ENCODE results near the gene NKAPD1.
"Not testable (repeated sequence)": the region's sequence is repeated elsewhere in the genome, so short reads cannot be mapped to it uniquely, and the experiment has no call there.

The NKAPD1 gene

DNA sequence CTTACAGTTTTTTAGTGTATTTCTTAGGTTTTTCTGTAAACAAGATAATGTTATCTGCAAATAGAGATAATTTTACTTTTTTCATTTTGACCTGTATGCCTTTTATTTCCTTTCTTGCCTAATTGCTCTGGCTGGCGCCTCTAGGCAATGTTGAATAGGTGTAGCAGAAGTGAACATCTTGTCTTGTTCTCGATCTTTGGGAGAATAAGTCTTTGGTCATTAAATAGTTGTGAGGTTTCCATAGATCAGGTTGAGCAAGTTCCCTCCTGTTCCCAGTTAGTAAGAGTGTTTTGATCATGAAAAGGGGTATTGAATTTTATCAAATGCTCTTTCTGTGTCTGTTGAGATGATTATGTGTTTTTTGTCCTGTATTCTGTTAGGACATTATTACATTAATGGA lies 24.3 kb upstream of the NKAPD1 start:
- no peak for TF ChIP-seq JUND (IDR thresholded peaks at IDR 0.05; ENCODE audit: low read depth)
- in situ Hi-C loops (cut with HindIII; ENCODE audit: low pct_unique_long_range_greater_than_20kb, low sequenced_read_pairs): no loop called here

DNA sequence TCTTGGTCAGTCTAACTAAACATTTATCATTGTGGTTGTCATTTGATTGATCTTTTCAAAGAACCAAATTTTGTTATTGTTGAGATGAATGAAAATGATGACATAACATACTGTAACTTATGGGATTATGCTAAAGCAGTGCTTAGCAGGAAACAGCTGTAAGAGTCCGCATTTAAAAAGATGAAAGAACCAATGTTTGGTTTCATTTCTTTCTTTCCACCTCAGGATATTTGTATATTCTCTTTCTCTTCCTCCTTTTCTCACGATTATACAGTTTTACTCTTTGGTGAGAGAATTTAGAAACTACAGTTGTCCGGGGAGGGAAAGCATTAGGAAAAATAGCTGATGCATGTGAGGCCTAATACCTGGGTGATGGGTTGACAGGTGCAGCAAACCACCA lies 23.4 kb upstream of the NKAPD1 start:
- in situ Hi-C loops (cut with HindIII; ENCODE audit: low pct_unique_long_range_greater_than_20kb, low sequenced_read_pairs): no loop called here
- no peak for TF ChIP-seq JUND (IDR thresholded peaks at IDR 0.05; ENCODE audit: low read depth)
- no peak for DNase-seq (ENCODE audit: low read depth in 1 of 2, low spot score in 1 of 2)

More for the DNA sequence above, 24.3 kb upstream of the NKAPD1 start:
- no peak for DNase-seq (ENCODE audit: low read depth in 1 of 2, low spot score in 1 of 2)

DNA sequence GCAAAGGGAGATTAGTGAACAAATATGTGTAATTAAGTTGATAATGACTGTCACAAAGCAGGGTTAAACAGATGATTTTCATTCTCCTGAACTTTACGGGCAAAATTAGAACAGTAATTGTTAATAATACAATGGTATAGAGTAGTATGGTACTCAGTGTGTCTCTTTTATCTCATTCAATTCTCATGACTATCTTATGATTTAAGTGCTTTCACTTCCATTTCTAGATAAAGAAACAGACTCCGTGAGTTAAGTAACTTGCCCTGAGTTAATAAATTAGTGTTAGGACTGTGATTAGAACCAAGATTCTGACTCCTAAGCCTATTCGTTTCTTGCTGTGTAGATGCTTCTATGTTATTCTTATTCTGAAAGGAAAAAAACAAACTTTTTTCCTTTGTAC lies 22.3 kb upstream of the NKAPD1 start:
- no peak for DNase-seq (ENCODE audit: low read depth in 1 of 2, low spot score in 1 of 2)
- in situ Hi-C loops (cut with HindIII; ENCODE audit: low pct_unique_long_range_greater_than_20kb, low sequenced_read_pairs): no loop called here
- TF ChIP-seq JUND (IDR thresholded peaks at IDR 0.05; ENCODE audit: low read depth): no peak

DNA sequence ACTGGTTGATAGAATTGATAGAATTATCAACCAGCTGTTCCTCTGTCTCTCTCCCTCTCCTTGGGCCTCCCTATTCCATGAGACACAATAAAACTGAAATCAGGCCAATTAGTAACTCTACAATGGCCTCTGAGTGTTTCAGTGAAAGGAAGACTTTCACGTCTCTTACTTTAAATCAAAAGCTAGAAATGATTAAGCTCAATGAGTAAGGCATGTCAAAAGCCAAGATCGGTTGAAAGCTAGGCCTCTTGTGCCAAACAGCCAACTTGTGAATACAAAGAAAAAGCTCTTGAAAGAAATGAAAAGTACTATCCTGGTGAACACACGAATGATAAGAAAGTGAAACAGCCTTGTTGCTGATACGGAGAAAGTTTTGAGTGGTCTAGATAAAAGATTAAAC lies 16.9 kb upstream of the NKAPD1 start:
- no peak for TF ChIP-seq JUND (IDR thresholded peaks at IDR 0.05; ENCODE audit: low read depth)
- DNase-seq (ENCODE audit: low read depth in 1 of 2, low spot score in 1 of 2): no peak
- in situ Hi-C loops (cut with HindIII; ENCODE audit: low pct_unique_long_range_greater_than_20kb, low sequenced_read_pairs): no loop called here

DNA sequence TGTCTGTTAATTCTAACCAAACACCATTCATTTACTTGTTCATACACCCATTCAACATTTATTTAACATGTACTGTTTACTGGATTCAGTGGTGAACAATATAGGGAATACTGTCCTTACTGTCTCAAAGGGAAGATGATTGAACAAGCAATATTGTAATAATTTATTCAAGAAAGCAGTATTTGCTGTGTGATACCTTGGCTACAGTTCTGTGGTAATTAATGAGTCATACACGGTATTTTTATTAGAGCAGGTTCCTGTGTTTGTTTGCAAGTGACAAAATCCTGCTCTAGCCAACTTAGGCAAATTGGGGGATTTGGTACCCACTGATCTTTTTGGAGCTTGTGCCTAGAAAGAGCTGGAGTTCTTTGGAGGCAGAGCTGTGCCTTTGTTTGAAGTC lies 16.0 kb upstream of the NKAPD1 start:
- TF ChIP-seq JUND (IDR thresholded peaks at IDR 0.05; ENCODE audit: low read depth): no peak
- no peak for DNase-seq (ENCODE audit: low read depth in 1 of 2, low spot score in 1 of 2)
- in situ Hi-C loops (cut with HindIII; ENCODE audit: low pct_unique_long_range_greater_than_20kb, low sequenced_read_pairs): no loop called here

DNA sequence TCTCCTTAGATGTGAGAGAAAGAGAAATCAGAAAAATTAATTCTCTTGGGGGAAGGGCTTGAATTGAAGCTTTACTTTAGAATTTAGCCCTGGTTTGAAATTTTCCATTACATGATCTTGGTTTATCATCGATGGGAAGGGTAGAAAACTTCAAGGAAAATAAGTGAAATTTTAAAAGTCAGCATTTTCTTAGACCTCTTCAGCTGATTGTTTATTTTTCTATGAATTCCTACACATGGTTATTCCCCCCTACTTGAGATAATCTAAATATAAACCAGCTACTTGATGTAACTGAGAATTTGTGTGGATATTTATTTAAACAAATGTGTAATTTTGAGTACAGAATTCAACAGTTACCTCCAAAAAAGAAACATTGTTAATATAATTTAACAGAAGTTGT lies 11.2 kb upstream of the NKAPD1 start:
- no peak for DNase-seq (ENCODE audit: low read depth in 1 of 2, low spot score in 1 of 2)
- in situ Hi-C loops (cut with HindIII; ENCODE audit: low pct_unique_long_range_greater_than_20kb, low sequenced_read_pairs): no loop called here
- TF ChIP-seq JUND (IDR thresholded peaks at IDR 0.05; ENCODE audit: low read depth): no peak

DNA sequence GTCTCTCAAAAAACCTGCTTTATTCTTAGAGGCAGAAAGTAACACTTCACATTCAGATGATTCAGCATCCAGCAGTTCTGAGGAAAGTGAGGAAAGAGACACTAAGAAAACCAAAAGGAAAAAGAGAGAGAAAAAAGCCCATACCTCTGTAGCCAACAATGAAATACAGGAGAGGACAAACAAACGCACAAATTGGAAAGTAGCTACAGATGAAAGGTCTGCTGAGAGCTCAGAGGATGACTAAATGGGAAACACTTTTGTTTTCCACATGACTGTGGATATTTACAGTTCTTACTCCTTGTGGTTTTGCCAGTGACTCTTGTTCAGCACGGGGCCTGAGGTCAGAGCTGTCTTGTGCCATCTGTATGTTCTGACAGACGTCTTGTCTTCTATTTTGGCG lies 8.6 kb downstream of the NKAPD1 start:
- in situ Hi-C loops (cut with HindIII; ENCODE audit: low pct_unique_long_range_greater_than_20kb, low sequenced_read_pairs): no loop called here
- DNase-seq (ENCODE audit: low read depth in 1 of 2, low spot score in 1 of 2): no peak
- TF ChIP-seq JUND (IDR thresholded peaks at IDR 0.05; ENCODE audit: low read depth): no peak

DNA sequence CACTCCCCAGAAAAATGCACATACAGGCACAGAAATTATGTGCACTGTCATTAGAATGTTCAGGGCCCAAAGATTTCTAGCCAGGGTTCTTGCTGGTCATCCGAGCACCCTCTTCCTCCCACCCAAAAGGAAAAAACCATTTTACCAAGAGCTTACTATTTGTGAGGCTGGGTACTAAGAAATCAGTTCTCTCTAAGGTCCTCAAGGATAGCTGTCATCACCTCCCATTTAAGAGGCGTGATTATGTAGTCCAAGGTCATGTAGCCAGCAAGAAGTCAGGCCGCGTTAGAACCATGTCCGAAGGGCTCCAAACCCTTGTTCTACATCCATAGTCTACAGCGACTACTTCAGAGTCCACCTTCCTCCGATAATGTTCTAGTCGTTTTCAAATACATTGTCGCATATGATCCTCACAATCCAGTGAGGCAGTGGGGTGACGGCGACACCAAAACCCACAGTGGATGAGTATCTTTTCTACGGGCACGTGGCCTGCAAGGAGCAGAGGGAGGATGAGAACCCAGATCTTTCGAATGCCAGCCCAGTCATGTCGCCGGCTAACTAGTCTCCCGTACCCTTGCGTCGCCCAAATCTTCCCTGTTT lies 11.8 kb downstream of the NKAPD1 start:
- DNase-seq (ENCODE audit: low read depth in 1 of 2, low spot score in 1 of 2): peak; percentile 37 to 54
- in situ Hi-C loops (cut with HindIII; ENCODE audit: low pct_unique_long_range_greater_than_20kb, low sequenced_read_pairs): no loop called here
- TF ChIP-seq JUND (IDR thresholded peaks at IDR 0.05; ENCODE audit: low read depth): no peak

DNA sequence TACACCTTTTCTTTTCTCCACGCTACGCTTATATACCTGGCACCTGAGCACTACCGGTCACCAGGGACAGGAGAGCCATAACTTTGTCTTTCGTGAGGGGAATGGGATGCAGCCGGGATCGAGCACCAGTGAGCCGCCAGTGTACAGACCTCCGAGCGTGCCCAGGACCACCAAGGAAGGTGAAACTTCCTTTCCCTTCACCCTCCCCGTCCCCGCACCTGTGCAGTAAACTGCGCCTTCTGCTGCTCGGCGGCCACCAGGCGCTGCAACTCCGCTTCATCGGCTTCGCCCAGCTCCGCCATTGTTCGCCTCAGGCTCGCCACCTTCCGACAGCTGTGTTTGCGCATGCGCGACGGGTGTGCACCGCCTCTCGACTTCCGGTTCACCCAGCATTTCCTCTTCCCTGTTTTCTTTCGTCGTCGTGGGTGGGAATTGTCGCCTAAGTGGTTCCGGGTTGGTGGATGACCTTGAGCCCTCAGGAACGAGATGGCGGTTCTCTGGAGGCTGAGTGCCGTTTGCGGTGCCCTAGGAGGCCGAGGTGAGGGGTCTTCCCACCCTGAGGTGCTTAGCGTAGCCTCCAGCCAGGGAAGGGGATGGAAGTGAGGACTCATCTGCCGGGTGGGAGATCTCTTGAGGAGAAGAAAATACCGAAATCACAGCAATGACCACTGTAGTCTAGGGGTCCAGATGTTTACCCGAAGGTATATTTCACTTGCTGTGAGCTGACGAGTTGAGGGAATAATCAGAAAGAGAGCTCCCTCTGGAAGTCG lies 12.5 kb downstream of the NKAPD1 start, which contains the start of the genes SDHD and TIMM8B:
Gene SDHD (plus strand): TSS at position 452 of the 770 bp plus-strand sequence. CDS start 35 bp downstream, at position 487.
Gene TIMM8B (minus strand): TSS at position 335 of the 770 bp plus-strand sequence. CDS start 33 bp downstream, at position 302.
- in situ Hi-C loops (cut with HindIII; ENCODE audit: low pct_unique_long_range_greater_than_20kb, low sequenced_read_pairs): no loop called here
- no peak for TF ChIP-seq JUND (IDR thresholded peaks at IDR 0.05; ENCODE audit: low read depth)
- DNase-seq (ENCODE audit: low read depth in 1 of 2, low spot score in 1 of 2): peak; percentile 85 to 99

DNA sequence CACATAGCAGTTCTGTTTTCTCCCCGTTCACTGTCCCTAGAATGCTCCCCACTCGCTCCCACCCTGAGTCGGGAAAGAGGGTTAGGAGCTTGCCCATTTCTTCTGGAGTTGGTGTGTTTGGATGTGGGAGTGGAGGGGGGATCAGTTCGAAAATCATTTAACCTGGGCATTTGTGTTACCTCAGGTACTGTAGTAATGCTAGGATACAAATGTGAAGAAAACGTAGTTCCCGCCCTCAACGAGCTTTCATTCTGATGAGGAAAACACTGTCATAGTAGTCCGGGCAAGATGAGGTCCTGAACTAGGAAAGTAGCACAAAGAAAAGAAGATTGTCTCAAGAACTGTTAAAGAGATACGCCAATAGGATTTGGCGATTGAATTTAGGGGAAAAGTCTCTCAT lies 13.1 kb downstream of the NKAPD1 start:
- TF ChIP-seq JUND (IDR thresholded peaks at IDR 0.05; ENCODE audit: low read depth): no peak
- peak in 1 of 2 experiments; percentile 13 for DNase-seq (ENCODE audit: low read depth in 1 of 2, low spot score in 1 of 2)
- in situ Hi-C loops (cut with HindIII; ENCODE audit: low pct_unique_long_range_greater_than_20kb, low sequenced_read_pairs): no loop called here

DNA sequence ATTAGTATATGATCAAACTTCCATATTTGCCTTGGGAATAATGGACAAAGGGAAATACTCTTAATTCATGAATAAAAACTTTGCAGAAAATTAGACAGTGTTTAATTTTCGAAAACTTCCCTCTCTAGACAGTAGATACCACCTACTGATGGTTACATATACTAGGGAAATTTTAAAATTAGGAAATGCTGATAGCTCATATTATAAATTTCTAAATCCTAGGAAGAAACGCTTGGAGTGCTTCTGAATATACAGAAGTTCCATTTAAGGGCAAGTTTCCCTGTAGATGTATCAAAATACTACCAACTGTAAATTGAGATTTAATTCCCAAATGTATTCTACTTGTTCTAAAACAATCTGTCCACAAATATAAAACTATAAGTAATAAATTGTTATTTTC lies 21.2 kb downstream of the NKAPD1 start:
- in situ Hi-C loops (cut with HindIII; ENCODE audit: low pct_unique_long_range_greater_than_20kb, low sequenced_read_pairs); DNase-seq (ENCODE audit: low read depth in 1 of 2, low spot score in 1 of 2): not testable (repeated sequence)

DNA sequence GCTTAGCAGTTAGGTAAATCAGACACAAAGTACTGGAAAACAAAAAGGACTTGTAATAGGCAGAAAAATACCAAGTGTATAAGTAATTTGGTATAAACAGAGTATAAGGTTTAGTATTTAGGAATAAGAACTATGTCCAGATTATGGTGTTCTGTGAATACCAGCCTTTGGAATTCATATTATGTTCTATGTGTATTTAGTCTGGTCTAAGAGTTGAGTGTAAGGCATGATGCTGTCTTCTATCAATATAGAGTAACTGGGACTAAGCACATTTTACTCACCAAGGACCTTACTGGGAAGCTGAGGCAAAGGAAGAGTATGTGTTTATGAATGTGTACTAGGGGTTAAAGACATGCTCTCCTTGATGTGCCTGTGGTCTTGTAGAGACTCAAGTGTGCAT lies 22.1 kb downstream of the NKAPD1 start:
- in situ Hi-C loops (cut with HindIII; ENCODE audit: low pct_unique_long_range_greater_than_20kb, low sequenced_read_pairs): no loop called here
- no peak for DNase-seq (ENCODE audit: low read depth in 1 of 2, low spot score in 1 of 2)
- TF ChIP-seq JUND (IDR thresholded peaks at IDR 0.05; ENCODE audit: low read depth): no peak

DNA sequence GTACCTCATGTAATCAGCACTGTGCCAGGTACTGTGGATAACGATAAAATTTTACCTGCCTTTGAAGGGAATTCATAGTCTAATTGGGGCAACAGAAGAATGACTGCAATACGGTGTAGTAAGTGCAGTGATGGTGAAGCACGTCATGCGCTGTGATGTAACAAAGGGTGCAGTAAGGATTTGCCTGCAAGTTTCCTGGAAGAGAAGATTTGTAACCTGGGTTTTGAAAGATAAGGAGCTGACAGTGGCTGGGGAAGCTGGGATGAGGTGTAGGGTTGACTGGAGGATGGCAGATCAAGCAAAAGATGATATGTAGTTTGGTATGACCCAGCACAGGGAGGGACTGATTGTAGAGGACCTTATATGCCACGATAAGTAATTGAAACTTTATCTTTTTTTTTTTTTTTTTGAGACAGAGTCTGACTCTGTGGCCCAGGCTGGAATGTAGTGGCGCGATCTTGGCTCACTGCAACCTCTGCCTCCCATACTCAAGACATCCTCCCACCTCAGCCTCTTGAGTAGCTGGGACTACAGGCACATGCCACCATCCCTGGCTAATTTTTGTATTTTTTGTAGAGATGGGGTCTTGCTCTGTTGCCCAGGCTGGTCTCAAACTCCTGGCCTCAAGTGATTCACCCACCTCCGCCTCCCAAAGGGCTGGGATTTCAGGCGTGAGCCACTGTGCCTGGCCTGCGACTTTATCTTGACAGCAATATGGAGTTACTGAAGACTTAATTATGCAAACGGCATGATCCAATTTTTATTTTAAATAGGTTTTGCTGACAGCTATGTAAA lies 23.8 kb downstream of the NKAPD1 start:
- TF ChIP-seq JUND (IDR thresholded peaks at IDR 0.05; ENCODE audit: low read depth): no peak
- in situ Hi-C loops (cut with HindIII; ENCODE audit: low pct_unique_long_range_greater_than_20kb, low sequenced_read_pairs): no loop called here
- DNase-seq (ENCODE audit: low read depth in 1 of 2, low spot score in 1 of 2): no peak
